DOHH2 (cell line): ENCODE results near the gene NEURL1B.

ENCODE experiments used
- CTCF ChIP-seq: fragments of 200-600 bp; sonication (generic); IDR thresholded peaks from one replicate; pipeline ENCODE4 v1.5.1; 2014; ENCODE audit warnings: antibody characterized with exemption, mild to moderate bottlenecking, low read depth, low read length; ENCODE audit not compliant: poor library complexity, severe bottlenecking
- EZH2phosphoT487 ChIP-seq: fragments of 200-600 bp; sonication (generic); IDR thresholded peaks from 2 replicates; pipeline ENCODE4 v1.6.1; 2017; ENCODE audit warnings: borderline replicate concordance, mild to moderate bottlenecking, antibody characterized with exemption, low read length, moderate library complexity, mixed read lengths

- TF ChIP-seq CTCF (no peak), EZH2phosphoT487 (no peak)
These were observed 45.2 kb upstream of the NEURL1B start for GRCh38 chr5:172595596-172596455.
